Upper lobe of left lung (tissue), 4 donors: ENCODE results near the gene RAI1.

Experiments
- EP300 ChIP-seq, 4 donors: sonication (generic); formaldehyde crosslinking; IDR thresholded peaks; one replicate each; pipeline ENCODE4 v1.5.1; 2017; ENCODE audit warnings: antibody characterized with exemption in 4 of 4, control low read depth in 2 of 4
- POLR2A ChIP-seq, 4 donors: fragments of 450-650 bp; IDR thresholded peaks; one replicate each; pipeline ENCODE4 v1.5.1; 2016 to 2017; ENCODE audit warnings: antibody characterized with exemption in 4 of 4, mild to moderate bottlenecking in 2 of 4
- POLR2AphosphoS5 ChIP-seq, 2 donors: sonication (generic); formaldehyde crosslinking; IDR thresholded peaks; one replicate each; pipeline ENCODE4 v1.5.1; 2017; ENCODE audit warnings: antibody characterized with exemption in 2 of 2
- TF ChIP-seq, protein P1 (sequence below), 6 experiments: fragments of 450-650 bp in 4 of 6; fragments of 200-600 bp in 2 of 6; sonication (generic) in 2 of 6; IDR thresholded peaks; one replicate each; pipeline ENCODE4 v1.5.1; 2016 to 2019; ENCODE audit warnings: antibody characterized with exemption in 6 of 6

DNA sequence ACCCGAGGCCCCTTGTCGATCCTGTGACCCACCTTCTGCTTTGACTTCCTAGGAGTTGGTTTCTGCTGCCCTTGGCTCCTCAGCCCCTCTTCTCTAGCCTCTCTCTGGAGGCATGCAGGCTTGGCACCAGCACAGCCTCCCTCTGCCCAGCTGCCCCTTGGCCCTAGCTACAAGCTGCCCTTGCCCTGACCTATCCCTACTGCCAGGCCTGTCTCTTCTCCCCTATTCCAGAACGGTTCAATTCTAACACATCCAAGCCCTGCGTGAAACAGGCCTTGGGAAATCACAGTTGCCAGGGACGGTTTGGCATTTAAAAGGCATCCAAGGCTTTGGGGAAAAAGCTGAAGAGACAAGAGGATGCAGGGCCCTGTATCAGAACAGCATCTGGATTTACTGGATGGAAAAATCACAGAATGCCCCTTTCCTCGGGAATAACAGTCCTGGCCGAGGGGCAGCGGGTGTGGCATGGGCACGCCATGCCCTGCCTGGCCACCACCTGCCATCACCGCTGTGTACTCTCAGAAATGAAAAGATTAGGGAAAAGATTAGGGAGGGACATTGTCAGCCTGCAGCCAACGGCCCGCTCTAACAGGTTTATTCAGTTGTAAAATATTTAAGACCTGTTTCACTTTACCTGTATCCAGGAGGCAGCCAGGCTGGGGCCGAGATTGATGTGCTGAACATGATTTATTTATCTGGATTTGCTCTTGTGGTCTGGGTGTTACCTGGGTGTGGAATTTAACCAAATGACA lies 15.8 kb downstream of the RAI1 start:
- no peak for TF ChIP-seq POLR2AphosphoS5 (IDR thresholded peaks at IDR 0.05)
- TF ChIP-seq, protein P1, sequence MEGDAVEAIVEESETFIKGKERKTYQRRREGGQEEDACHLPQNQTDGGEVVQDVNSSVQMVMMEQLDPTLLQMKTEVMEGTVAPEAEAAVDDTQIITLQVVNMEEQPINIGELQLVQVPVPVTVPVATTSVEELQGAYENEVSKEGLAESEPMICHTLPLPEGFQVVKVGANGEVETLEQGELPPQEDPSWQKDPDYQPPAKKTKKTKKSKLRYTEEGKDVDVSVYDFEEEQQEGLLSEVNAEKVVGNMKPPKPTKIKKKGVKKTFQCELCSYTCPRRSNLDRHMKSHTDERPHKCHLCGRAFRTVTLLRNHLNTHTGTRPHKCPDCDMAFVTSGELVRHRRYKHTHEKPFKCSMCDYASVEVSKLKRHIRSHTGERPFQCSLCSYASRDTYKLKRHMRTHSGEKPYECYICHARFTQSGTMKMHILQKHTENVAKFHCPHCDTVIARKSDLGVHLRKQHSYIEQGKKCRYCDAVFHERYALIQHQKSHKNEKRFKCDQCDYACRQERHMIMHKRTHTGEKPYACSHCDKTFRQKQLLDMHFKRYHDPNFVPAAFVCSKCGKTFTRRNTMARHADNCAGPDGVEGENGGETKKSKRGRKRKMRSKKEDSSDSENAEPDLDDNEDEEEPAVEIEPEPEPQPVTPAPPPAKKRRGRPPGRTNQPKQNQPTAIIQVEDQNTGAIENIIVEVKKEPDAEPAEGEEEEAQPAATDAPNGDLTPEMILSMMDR (IDR thresholded peaks at IDR 0.05), result no peak
- TF ChIP-seq EP300 (IDR thresholded peaks at IDR 0.05), result no peak
- no peak for TF ChIP-seq POLR2A (IDR thresholded peaks at IDR 0.05)
